Activated CD4-positive, alpha-beta T cell treated with anti-CD3 and anti-CD28 coated beads, Interleukin-2, amount 10 ng/mL, durations not matched to agents 7 days and 5 days (primary cell): ENCODE results near the gene SSR1. TPM values are rescaled to one million over a fixed set of nuclear protein-coding genes. Genes with fewer than 3 reads are reported as not detected.
A peak's percentile ranks its signal among the peaks of the same experiment; 100 is the strongest.
"Not testable (repeated sequence)": the region's sequence is repeated elsewhere in the genome, so short reads cannot be mapped to it uniquely, and the experiment has no call there.

Experiments used
- CTCF ChIA-PET: fragments of 350-600 bp; sonication (Branson Sonifier 250); formaldehyde crosslinking; loops from one replicate; lab custom pipeline; 2021; ENCODE audit warnings: antibody characterized with exemption; lab: Charles Lee
- POLR2A ChIA-PET: fragments of 350-600 bp; sonication (Branson Sonifier 250); formaldehyde crosslinking; loops from one replicate; lab custom pipeline; 2021; ENCODE audit warnings: antibody characterized with exemption; lab: Charles Lee
- DNase-seq: peaks from one replicate; pipeline ENCODE4 v3.0.0-alpha.2; 2020
- H3K27ac Mint-ChIP-seq: one replicate; pipeline ENCODE4 v1.8.0; 2021; ENCODE audit warnings: mild to moderate bottlenecking, moderate library complexity, mixed read lengths
- H3K27me3 Mint-ChIP-seq: one replicate; pipeline ENCODE4 v1.8.0; 2021; ENCODE audit warnings: mixed read lengths
- H3K36me3 Mint-ChIP-seq: one replicate; pipeline ENCODE4 v1.8.0; 2021; ENCODE audit warnings: low read depth, mixed read lengths
- H3K4me1 Mint-ChIP-seq: one replicate; pipeline ENCODE4 v1.8.0; 2021; ENCODE audit warnings: mixed read lengths
- H3K4me3 Mint-ChIP-seq: one replicate; pipeline ENCODE4 v1.8.0; 2021; ENCODE audit warnings: mild to moderate bottlenecking, moderate library complexity, mixed read lengths
- H3K9me3 Mint-ChIP-seq: one replicate; pipeline ENCODE4 v1.8.0; 2021; ENCODE audit warnings: mixed read lengths
- total RNA-seq, 2 experiments: library from RNA; stranded (reverse); gene quantifications; one replicate each; pipeline ENCODE4 v1.2.3, GENCODE V29; 2021

The SSR1 gene
- total RNA-seq = 100 to 1,000 TPM; 141 to 150 TPM

DNA sequence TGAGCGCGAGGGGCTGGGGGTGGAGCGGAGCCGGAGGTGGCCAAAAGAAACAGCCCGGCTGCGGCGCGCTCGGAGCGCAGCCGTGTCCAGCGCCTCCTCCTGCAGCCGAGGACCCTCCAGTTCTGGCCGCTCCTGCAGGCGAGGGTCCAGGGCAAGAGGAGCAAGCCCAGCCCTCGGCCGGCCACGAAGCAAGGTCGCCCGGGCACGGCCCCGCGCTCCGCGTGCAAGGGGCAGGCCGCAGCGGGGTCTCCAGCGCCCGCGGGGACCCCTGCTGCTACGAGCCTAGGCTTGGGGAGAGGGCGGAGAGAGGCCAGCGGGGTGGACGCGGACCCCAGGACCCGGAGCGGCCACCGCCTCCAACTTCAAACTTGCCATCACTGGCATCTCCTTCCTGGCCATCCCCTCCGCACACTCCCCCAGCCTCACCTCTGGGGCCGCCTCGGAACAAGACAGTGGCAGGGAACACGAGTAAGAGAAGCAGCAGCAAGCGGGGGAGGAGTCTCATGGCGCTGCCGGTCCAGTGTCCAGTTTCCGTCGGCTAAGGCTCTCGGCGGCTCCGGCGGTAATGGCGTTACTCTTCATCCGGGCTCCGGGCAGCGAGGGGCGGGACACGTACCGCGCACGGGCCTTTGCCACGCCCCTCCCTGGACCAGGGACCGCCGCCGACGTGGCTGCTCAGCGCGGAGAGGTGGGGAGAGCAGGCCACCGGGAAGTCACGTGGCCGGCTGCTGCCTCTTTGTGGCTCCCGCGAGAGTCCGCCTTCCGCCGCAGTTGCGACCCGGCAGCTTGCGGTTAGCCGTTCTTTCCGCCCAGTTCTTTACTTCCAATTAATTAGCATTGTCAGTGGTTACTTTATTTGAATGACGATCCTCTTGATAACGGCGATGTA is at the start of gene SSR1:
Gene SSR1 (minus strand): TSS at position 584 of the 889 bp plus-strand sequence. CDS start 79 bp downstream, at position 505.
- CTCF ChIA-PET = interaction anchor here (0.5 to 2.3 kb wide), 5 partner anchors 9 to 37 kb away, joined by 3 to 7 read pairs (median 3); no protein-coding TSS in a partner anchor
- H3K4me3 Mint-ChIP-seq = peak within 1 kb of the TSS; percentile 96
- H3K9me3 Mint-ChIP-seq = peaks cover 2% of the 10 kb centered on the region
- peaks cover 38% of the 10 kb centered on the region for H3K36me3 Mint-ChIP-seq
- peak; percentile 95 for DNase-seq
- peak within 1 kb of the TSS; percentile 93 for H3K27ac Mint-ChIP-seq
- POLR2A ChIA-PET = interaction anchor here (0.6 kb wide), 1 partner anchor 77 kb away, joined by 3 read pairs; the partner anchor contains the start of genes CAGE1 and RIOK1
- no peaks in the 10 kb centered on the region for H3K27me3 Mint-ChIP-seq
- H3K4me1 Mint-ChIP-seq = peaks cover 53% of the 10 kb centered on the region

DNA sequence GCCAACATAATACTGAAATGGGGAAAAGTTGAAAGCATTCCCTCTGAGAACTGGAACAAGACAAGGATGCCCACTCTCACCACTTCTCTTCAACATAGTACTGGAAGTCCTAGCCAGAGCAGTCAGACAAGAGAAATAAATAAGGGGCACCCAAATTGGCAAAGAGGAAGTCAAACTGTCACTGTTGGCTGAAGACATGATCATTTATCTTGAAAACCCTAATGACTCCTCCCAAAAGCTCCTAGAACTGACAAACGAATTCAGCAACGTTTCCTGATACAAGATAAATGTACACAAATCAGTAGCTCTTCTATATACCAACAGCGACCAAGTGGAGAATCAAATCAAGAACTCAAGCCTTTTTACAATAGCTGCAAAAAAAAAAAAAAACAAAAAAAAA is 38.9 kb upstream of the SSR1 start:
- H3K4me1 Mint-ChIP-seq, H3K9me3 Mint-ChIP-seq, H3K4me3 Mint-ChIP-seq, POLR2A ChIA-PET, H3K27ac Mint-ChIP-seq, DNase-seq, H3K36me3 Mint-ChIP-seq: not testable (repeated sequence)
- CTCF ChIA-PET = interaction anchor here (0.6 to 0.9 kb wide), 2 partner anchors 683 to 1103 kb away, joined by 3 read pairs; no protein-coding TSS in a partner anchor
- H3K27me3 Mint-ChIP-seq = peaks cover 41% of the 10 kb centered on the region

DNA sequence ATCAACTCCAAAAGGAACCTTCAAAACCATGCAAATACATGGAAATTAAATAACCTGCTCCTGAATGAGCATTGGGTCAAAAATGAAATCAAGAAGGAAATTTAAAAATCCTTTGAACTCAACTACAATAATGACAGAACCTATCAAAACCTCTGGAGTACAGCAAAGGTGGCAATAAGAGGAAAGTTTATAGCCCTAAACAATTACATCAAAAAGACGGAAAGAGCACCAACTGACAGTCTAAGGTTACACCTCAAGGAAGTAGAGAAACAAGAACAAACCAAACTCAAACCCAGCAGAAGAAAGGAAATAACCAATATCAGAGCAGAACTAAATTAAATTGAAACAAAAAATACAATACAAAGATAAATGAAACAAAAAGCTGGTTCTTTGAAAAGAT is 37.6 kb upstream of the SSR1 start:
- POLR2A ChIA-PET, DNase-seq, H3K36me3 Mint-ChIP-seq, H3K27ac Mint-ChIP-seq, H3K4me3 Mint-ChIP-seq, H3K9me3 Mint-ChIP-seq, CTCF ChIA-PET, H3K4me1 Mint-ChIP-seq: not testable (repeated sequence)
- peaks cover 41% of the 10 kb centered on the region for H3K27me3 Mint-ChIP-seq

DNA sequence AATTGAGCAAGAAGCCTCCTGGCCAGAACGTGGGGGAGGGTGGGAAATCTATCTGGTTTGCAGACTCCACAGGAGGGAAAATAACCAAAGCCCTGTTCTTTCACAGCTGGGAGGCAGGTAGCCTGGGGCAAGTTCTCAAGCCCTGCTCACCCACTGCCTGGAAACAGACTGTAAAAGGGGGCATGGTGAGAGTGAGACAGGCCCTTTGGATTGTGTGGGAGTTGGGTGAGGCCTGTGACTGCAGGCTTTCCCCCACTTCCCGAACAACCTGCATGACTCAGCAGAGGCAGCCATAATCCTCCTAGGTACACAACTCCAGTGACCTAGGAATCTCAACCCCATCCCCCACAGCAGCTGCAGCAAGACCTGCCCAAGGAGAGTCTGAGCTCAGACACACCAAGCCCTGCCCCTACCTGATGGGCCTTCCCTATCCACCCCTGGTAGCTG is 34.6 kb upstream of the SSR1 start:
- H3K36me3 Mint-ChIP-seq, POLR2A ChIA-PET, DNase-seq, H3K4me3 Mint-ChIP-seq, H3K27ac Mint-ChIP-seq, H3K9me3 Mint-ChIP-seq: not testable (repeated sequence)
- CTCF ChIA-PET = interaction anchor here (0.9 to 1.0 kb wide), 2 partner anchors 16 to 23 kb away, joined by 3 read pairs; no protein-coding TSS in a partner anchor
- H3K27me3 Mint-ChIP-seq = peaks cover 33% of the 10 kb centered on the region
- H3K4me1 Mint-ChIP-seq = peaks cover 17% of the 10 kb centered on the region

DNA sequence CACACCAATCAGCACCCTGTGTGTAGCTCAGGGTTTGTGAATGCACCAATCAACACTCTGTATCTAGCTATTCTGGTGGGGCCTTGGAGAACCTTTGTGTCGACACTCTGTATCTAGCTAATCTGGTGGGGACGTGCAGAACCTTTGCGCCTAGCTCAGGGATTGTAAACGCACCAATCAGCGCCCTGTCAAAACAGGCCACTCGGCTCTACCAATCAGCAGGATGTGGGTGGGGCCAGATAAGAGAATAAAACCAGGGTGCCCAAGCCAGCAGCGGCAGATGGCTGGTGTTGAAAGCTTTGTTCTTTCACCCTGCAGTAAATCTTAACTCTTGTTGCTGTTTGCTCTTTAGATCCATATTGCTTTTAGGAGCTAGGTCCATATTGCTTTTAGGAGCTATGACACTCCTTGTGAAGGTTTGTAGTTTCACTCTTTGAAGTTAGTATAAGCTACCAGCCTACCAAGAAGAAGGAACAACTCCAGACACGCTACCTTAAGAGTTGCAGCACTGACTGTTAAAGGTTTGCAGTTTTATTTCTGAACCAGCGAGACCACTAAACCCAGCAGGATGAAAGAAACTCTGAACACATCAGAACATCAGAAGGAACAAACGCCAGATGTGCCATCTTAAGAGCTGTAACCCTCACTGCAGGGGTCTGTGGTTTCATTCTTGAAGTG is 31.9 kb upstream of the SSR1 start:
- POLR2A ChIA-PET = interaction anchor here (0.8 kb wide), 1 partner anchor 57 kb away, joined by 3 read pairs; no protein-coding TSS in a partner anchor
- CTCF ChIA-PET = interaction anchor here (0.6 to 2.0 kb wide), 2 partner anchors 9 to 16 kb away, joined by 4 read pairs; no protein-coding TSS in a partner anchor
- not testable (repeated sequence) for H3K4me3 Mint-ChIP-seq, H3K9me3 Mint-ChIP-seq, DNase-seq, H3K36me3 Mint-ChIP-seq
- H3K27ac Mint-ChIP-seq = peak overlapping the region; percentile 38
- peaks cover 11% of the 10 kb centered on the region for H3K4me1 Mint-ChIP-seq
- peaks cover 15% of the 10 kb centered on the region for H3K27me3 Mint-ChIP-seq

DNA sequence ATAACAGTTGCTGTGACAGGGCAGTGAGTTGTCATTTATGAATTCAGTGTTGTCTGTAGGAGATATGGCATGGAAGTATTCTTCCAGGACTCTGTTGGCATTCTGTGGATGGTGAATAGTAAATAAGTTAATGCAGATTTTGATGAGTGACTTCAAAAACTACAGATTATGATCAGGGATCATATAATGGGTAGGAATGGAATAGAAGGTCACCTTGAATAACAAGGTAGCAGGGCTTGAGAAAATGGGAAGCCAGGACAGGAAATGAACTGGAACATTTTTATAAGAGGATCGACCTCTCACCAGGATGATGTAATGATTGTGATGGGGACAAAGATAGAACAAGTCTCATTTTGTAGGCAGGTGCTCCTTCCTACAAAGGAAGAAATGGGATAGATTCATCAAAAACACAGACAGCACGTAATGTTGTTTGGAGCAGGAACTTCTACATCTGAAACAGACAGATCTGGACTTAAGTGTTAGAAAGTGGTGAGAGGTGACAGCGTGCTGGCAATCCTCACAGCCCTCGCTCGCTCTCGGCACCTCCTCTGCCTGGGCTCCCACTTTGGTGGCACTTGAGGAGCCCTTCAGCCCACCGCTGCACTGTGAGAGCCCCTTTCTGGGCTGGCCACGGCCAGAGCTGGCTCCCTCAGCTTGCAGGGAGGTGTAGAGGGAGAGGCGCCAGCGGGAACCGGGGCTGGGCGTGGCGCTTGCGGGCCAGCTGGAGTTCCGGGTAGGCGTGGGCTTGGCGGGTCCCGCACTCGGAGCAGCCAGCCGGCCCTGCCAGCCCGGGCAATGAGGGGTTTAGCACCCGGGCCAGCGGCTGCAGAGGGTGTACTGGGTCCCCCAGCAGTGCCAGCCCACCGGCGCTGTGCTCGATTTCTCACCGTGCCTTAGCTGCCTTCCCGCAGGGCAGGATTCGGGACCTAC is 30.8 kb upstream of the SSR1 start:
- ChIA-PET CTCF (interaction anchor here (2.0 kb wide), 1 partner anchor 15 kb away, joined by 4 read pairs; no protein-coding TSS in a partner anchor), POLR2A (no interaction called here)
- Mint-ChIP-seq H3K4me3 (no peak overlapping the region), H3K27ac (no peak overlapping the region), H3K4me1 (peaks cover 11% of the 10 kb centered on the region), H3K27me3 (peaks cover 9% of the 10 kb centered on the region), H3K36me3 (no peaks in the 10 kb centered on the region), H3K9me3 (peaks cover 2% of the 10 kb centered on the region)
- no peak for DNase-seq

DNA sequence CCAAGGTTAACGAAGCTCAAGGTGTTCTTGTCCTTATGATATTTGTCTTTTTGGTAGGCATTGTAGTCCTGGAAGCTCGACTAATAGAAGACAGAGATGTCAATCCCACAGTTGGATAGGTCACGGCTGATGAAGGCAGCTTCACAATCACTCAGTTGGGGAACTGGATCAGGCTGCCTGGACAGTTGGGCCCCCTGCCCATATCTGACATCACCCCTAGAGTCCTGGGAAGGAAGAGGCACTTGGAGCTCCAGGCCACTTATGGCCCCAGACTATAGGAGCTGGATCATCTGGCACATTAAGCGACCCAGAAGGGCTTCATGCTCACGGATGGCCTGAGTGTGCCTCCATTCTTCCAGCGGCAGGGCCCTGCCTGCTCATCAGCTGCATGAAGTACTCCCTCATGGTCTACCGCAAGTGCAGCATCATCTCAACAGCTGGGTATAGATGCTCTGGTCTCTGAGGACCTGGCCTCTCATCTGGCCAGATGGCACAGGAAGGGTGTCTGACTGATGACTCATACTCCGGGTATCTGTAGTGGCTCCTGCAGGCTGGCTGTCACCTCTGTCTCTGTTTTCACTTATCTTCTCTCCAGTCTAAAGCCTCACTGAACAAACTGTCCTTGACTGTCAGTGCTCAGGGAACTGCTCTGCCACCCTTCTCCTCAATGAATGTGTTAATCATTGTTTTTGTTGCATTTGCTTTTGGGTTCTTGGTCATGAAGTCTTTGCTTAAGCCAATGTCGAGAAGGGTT is 29.2 kb upstream of the SSR1 start:
- Mint-ChIP-seq H3K4me1 (peaks cover 11% of the 10 kb centered on the region), H3K27ac (no peak overlapping the region), H3K9me3 (peaks cover 2% of the 10 kb centered on the region), H3K36me3 (no peaks in the 10 kb centered on the region), H3K4me3 (no peak overlapping the region), H3K27me3 (peaks cover 2% of the 10 kb centered on the region)
- ChIA-PET CTCF (interaction anchor here (0.7 to 0.8 kb wide), 2 partner anchors 11 to 18 kb away, joined by 3 to 5 read pairs; no protein-coding TSS in a partner anchor), POLR2A (no interaction called here)
- DNase-seq = no peak

DNA sequence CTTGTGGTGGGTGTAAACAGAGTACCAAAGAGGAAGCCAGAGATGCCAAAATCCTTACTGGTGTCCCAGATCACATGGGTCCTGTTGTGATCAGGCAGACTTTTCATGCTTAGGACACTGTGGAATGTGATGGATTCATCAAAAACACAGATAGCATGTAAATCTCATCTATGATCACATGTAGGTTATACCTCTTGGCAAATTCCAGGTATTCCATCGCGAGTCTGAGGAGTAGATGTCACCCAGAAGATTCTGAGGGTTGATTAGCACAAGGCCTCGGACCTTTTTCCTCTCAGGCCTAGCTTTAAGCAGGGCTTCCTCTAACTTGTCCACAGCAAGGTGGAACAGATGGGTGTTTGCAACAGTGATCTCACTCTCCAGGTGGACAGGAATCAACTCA is 28.3 kb upstream of the SSR1 start:
- H3K27ac Mint-ChIP-seq = no peak overlapping the region
- peaks cover 2% of the 10 kb centered on the region for H3K9me3 Mint-ChIP-seq
- peaks cover 11% of the 10 kb centered on the region for H3K4me1 Mint-ChIP-seq
- H3K27me3 Mint-ChIP-seq = peaks cover 6% of the 10 kb centered on the region
- H3K4me3 Mint-ChIP-seq = no peak overlapping the region
- no peaks in the 10 kb centered on the region for H3K36me3 Mint-ChIP-seq
- DNase-seq = no peak
- POLR2A ChIA-PET = no interaction called here
- CTCF ChIA-PET = interaction anchor here (0.8 to 1.0 kb wide), 2 partner anchors 10 to 17 kb away, joined by 5 read pairs; no protein-coding TSS in a partner anchor

DNA sequence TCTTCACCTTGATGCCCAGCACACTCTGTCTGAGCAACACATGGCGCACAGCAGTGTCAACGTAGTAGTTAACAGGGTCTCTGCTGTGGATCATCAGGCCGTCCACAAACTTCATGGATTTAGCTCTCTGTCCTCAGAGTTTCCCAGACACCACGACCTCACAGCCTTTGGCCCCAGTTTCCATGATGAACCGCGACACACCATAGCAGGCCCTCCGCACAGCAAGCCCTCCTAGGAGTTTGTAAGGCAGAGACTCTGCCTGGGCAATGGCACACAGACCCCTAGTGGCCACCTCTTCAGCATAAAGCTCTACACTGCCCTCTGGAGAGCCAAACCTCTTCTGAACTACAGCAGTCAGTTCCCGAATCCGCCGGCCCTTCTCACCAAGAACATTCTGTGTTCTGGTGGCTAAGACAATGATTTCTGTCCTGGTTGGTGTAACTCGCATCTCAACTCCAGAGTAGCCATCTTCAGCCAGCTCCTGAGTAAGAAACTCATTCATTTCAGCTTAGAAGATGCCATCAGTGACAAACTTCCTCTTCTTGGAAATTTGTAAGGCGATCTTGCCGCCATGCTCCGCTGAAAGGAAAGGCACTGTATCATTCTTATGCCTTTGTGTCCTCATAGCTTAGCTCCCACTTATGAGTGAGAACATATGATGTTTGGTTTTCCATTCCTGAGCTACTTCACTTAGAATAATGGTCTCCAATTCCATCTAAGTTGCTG is 26.2 kb upstream of the SSR1 start:
- H3K9me3 Mint-ChIP-seq, DNase-seq, H3K27ac Mint-ChIP-seq, H3K4me1 Mint-ChIP-seq, H3K36me3 Mint-ChIP-seq, H3K27me3 Mint-ChIP-seq, H3K4me3 Mint-ChIP-seq, POLR2A ChIA-PET: not testable (repeated sequence)
- CTCF ChIA-PET = interaction anchor here (0.6 to 1.4 kb wide), 2 partner anchors 11 to 200 kb away, joined by 4 to 7 read pairs; no protein-coding TSS in a partner anchor

DNA sequence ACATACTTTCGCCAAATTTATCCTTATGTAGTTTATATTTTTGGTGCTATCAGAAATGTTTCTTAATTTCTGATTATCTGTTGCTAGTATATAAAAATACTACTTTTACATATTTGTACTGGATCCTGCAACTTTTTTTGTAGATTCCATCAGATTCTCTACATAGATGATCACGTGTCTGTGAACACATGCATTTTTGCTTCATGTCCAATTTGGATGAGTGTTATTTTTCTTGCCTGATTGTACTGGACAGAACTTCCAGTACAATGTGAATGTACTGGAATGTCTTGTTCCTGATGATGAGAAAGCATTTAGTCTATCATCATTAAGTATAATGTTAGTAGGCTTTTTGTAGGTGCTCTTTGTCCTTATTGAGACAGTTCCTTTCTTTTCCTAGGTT is 25.0 kb upstream of the SSR1 start:
- Mint-ChIP-seq H3K4me1 (peaks cover 3% of the 10 kb centered on the region), H3K27ac (no peak overlapping the region), H3K9me3 (no peaks in the 10 kb centered on the region), H3K36me3 (no peaks in the 10 kb centered on the region), H3K27me3 (peaks cover 7% of the 10 kb centered on the region), H3K4me3 (no peak overlapping the region)
- no peak for DNase-seq
- CTCF ChIA-PET = interaction anchor here (1.4 kb wide), 1 partner anchor 10 kb away, joined by 4 read pairs; no protein-coding TSS in a partner anchor
- POLR2A ChIA-PET = no interaction called here

DNA sequence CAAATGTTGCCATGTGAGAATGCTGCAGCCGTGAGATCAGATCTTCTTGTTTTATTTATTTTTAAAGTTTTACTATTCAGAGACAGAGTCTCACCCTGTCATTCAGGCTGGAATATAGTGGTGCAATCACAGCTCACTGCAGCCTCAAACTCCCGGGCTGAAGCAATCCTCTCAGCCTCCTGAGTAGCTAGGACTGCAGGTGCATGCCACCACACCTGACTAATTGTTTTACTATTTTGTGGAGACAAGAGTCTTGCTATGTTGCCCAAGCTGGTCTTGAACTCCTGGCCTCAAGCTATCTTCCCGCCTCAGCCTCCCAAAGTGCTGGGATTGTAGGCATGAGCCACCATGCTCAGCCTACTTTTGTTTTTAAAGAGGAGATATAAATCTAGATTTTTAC is 22.5 kb upstream of the SSR1 start:
- ChIA-PET CTCF (interaction anchor here (1.3 to 1.4 kb wide), 2 partner anchors 11 to 20 kb away, joined by 3 to 5 read pairs; no protein-coding TSS in a partner anchor), POLR2A (no interaction called here)
- Mint-ChIP-seq H3K27ac (no peak overlapping the region), H3K9me3 (no peaks in the 10 kb centered on the region), H3K4me1 (no peaks in the 10 kb centered on the region), H3K27me3 (peaks cover 10% of the 10 kb centered on the region), H3K36me3 (no peaks in the 10 kb centered on the region), H3K4me3 (no peak overlapping the region)
- no peak for DNase-seq
